Fibroblast of pulmonary artery (primary cell): ENCODE data around the gene MYOZ2.
"Not testable (repeated sequence)": the region's sequence is repeated elsewhere in the genome, so short reads cannot be mapped to it uniquely, and the experiment has no call there.

Source experiments
- DNase-seq: peaks from one replicate; pipeline ENCODE4 v3.0.0-alpha.2; 2010; ENCODE audit warnings: low read depth
- H3K4me3 ChIP-seq: replicated peaks from 2 replicates; pipeline ENCODE4 v1.5.1; 2011; ENCODE audit warnings: low read depth, mild to moderate bottlenecking, control low read depth, low read length, moderate library complexity
- TF ChIP-seq, protein P1 (sequence below): IDR thresholded peaks from 2 replicates; pipeline ENCODE4 v1.5.1; 2011; ENCODE audit warnings: mild to moderate bottlenecking, control low read depth, low read length, inconsistent platforms; ENCODE audit errors: missing control alignments

Gene MYOZ2

DNA sequence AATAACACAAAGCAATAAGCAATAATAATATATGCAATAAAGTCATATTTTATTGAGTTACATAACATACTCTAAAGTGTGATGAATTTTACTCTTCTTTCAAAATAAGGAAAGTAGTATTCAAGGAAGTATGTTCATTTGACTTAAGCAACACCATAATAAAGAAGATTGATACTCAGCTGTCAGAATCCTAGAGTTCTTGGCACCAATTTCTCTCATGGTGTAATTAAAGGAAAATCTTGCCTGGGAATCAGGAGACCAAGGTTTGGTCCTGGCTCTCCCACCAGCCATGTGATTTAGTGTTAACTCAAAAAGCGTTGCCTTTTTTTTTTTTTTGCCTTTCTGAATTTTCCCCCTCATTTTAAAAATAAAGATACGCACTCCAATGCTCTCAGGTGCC lies 17.1 kb downstream of the MYOZ2 start:
- TF ChIP-seq, protein P1, sequence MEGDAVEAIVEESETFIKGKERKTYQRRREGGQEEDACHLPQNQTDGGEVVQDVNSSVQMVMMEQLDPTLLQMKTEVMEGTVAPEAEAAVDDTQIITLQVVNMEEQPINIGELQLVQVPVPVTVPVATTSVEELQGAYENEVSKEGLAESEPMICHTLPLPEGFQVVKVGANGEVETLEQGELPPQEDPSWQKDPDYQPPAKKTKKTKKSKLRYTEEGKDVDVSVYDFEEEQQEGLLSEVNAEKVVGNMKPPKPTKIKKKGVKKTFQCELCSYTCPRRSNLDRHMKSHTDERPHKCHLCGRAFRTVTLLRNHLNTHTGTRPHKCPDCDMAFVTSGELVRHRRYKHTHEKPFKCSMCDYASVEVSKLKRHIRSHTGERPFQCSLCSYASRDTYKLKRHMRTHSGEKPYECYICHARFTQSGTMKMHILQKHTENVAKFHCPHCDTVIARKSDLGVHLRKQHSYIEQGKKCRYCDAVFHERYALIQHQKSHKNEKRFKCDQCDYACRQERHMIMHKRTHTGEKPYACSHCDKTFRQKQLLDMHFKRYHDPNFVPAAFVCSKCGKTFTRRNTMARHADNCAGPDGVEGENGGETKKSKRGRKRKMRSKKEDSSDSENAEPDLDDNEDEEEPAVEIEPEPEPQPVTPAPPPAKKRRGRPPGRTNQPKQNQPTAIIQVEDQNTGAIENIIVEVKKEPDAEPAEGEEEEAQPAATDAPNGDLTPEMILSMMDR = no peak
- no peak for DNase-seq
- H3K4me3 ChIP-seq = no peak overlapping the region

DNA sequence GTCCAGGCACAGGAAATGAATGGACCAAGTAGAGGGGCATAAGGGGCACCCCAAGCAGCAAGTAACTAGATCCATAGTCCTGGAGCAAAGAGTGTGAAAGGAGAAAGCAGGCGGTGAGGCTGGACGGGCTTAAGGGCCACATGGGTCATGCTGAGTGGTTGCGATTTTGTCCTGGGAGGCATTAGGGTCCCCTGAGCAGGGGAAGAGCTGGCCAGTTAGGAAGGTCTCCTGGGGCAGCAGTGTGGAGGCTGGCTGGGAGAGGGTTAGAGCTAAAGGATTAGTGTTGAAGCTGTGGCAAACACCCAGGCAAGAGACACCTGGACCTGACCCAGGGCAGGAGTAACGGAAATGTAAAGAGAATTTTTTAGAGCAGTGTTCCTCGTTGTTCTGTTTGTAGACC lies 26.5 kb downstream of the MYOZ2 start:
- TF ChIP-seq, protein P1 = no peak
- H3K4me3 ChIP-seq = no peak overlapping the region
- no peak for DNase-seq

DNA sequence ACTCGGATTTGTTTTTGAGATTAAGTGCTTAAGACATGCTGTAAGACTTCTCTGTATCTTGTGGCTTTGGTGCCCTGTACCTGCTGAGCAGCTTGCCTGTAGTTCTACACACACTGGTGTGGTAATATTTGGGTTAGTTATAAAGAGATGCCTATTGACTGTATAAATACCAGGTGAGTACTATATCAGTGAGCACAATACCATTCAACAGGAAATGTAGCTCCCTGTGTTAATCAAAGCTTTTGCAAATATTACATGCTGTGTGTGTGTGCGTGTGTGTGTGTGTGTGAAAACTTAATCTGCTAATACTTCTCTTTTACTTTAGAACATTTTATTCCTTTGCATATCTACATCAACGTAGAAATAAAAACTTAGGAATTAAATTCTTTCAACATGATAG lies 30.1 kb downstream of the MYOZ2 start:
- no peak overlapping the region for H3K4me3 ChIP-seq
- TF ChIP-seq, protein P1 = no peak
- no peak for DNase-seq

DNA sequence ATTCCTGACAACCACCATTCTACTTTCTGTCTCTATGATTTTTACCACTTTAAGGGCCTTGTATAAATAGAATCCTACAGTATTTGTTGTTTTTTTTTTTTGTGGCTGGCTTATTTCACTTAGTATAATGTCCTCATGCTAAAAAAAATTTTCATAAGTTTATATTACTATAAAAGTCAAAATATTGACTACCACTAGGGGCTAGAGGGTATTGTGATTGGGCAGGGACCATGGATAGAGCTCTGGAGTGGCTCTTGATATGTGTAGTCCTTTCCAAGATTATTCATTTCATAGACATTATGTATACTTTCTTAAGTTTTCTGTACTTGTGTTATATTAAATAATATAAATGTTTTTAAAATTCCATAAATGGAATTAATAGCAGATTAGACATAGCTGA lies 34.6 kb downstream of the MYOZ2 start:
- DNase-seq = no peak
- TF ChIP-seq, protein P1 = peak; percentile 1
- no peak overlapping the region for H3K4me3 ChIP-seq

DNA sequence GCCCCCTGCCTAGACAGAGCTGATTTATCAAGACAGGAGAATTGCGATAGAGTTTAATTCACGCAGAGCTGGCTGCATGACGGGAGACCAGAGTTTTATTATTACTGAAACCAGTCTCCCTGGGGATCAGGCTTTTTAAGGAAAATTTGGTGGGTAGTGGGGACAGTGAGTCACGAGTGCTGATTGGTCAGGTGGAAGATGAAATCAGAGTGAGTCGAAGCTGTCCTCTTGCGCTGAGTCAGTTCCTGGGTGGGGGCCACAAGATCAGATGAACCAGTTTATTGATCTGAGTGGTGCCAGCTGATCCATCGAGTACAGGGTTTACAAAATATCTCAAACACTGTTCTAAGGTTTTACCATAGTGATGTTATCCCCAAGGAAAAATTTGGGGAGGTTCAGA lies 36.6 kb downstream of the MYOZ2 start:
- TF ChIP-seq, protein P1 = no peak
- no peak for DNase-seq

DNA sequence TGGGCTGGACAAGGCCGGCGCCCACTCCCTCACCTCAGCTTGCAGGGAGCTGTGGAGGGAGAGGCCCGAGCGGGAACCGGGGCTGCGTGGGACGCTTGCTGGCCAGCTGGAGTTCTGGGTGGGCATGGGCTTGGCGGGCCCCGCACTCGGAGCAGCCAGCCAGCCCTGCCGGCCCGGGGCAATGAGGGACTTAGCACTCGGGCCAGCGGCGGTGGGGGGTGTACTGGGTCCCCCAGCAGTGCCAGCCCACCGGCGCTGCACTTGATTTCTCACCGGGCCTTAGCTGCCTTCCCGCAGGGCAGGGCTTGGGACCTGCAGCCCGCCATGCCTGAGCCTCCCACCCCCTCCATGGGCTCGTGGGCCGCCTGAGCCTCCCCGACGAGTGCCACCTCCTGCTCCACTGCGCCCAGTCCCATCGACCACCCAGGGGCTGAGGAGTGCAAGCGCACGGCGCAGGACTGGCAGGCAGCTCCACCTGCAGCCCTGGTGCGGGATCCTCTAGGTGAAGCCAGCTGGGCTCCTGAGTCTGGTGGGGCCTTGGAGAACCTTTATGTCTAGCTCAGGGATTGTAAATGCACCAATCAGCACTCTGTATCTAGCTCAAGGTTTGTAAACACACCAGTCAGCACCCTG lies 38.2 kb downstream of the MYOZ2 start:
- not testable (repeated sequence) for H3K4me3 ChIP-seq, DNase-seq

More for the DNA sequence above, 36.6 kb downstream of the MYOZ2 start:
- H3K4me3 ChIP-seq = no peak overlapping the region

DNA sequence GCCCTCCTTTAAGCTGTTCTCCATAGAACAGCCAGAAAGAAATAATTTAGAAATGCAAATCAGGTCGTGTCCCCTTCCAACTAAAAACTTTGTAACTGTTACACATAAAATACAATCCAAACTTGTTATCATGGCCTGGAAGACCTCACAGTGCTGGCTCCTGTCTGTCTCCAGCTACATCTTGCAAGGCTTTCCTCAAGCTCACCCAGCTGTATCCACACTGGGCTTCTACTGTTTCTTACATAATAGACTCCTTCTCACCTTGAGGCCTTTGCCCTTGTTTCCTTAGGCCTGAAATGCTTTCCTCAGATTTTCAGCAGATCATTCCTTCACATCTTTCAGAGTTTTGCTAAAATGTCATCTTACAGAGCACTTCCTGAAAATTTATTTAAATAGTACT lies 43.4 kb downstream of the MYOZ2 start:
- TF ChIP-seq, protein P1 = no peak
- no peak for DNase-seq
- no peak overlapping the region for H3K4me3 ChIP-seq
